Middle frontal gyrus (tissue), 1 donor: ENCODE measurements around the gene CXCL12.

ENCODE experiments used
- DNase-seq: peaks from one replicate; pipeline ENCODE4 v3.0.0-alpha.2; 2015; ENCODE audit warnings: low spot score; ENCODE audit errors: extremely low spot score

CXCL12 gene

GRCh38 chr10:44385696-44386441 lies 972 bp upstream of the CXCL12 start:
- DNase-seq: no peak

GRCh38 chr10:44384601-44385025 lies 284 bp downstream of the CXCL12 start:
- no peak for DNase-seq

DNA sequence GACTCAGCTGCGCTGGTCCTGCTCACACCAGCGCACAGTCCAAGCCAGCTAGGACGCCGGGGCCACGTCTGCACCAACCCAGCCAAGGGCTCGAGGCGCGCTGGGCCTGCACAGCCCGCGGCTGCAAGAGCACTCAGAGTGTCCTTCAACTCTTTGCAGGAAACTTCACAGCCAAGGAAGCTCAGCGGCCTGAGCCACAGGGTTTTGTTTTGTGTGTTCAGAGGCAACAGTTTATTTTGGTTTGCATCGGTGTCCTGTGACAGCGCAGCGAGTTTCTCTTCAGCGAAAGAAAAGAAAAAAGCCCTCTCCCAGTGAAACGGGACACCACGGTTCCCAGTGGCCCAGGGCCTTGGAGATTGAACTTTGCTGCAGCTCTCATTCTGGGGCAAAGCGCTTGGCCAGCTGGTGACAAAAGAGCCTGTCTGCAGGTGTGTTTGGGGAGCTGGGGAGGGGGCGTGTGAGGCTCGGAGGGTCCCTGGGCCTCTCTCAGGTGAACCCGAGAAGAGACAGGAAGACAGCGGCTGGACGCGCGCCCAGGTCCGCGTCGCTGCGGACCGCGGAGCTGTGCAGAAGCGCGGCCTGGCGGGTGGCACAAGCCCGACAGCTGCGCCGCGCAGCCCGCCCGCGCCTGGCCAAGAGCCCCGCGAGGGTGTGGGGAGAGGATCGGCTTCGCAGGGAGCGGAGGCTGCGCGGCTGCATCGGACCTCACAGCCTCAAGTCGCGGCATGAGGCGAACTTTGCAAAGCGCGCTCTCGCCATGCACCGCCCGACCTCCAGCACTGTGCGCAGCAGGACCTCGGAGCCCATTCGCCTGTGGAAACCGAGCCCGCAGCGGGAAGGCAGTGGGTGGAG lies 922 bp downstream of the CXCL12 start:
- DNase-seq: no peak

- no peak for DNase-seq
Measured at GRCh38 chr10:44382981-44383748, 1.7 kb downstream of the CXCL12 start.

DNA sequence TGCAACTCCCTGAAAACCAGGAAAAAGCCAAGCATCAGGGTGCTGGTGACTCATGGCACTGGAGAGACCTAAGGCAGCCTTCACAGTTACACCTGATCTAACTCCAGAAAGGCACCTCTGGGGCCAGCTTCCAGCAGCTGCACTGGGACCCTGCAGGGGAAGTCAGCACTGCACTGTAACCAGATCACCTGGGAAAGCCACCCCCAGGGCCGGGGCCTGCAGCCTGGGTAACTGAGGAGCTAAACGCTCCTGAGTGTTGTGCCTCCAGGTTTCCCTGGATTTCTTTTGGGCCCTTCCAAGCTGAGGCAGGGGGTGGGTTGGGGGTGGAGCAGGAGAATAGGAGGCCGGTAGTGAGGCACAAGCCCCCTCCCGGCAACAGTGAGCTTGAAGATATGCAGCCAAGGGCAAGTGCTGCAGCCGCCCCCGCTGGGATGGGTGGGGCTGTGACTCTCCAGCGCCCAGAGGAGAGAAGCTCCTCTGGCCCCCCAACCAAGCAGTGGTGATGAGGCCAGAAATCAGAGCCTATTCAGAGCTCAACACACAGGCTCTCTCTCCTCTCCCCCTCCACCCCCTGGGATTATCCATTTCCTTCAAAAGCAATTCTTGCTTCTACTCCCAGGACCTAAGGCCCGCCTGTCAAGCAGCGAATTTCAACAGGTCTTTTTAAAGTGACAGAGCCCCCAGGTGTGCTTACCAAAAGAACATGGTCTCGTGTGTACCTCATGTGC lies 2.6 kb downstream of the CXCL12 start:
- DNase-seq: no peak

GRCh38 chr10:44380829-44381600 lies 3.9 kb downstream of the CXCL12 start:
- no peak for DNase-seq

- no peak for DNase-seq
Measured at GRCh38 chr10:44379907-44380306, 5.0 kb downstream of the CXCL12 start.

DNA sequence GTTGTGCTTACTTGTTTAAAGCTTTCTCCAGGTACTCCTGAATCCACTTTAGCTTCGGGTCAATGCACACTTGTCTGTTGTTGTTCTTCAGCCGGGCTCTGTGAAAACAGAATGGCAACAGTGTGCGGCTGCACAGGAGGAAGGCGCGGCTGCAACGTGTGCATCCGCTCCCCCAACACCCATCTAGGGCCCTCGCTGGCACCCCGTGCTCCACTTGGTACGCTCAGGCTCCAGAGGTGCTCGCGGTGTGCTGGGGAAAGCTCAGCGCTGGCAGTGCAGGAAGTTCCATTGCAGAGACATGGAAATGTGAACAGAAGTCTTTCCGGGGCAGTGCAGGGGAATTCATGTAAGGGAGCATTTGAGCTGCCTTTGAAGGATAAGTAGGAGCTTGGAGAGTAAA lies 6.3 kb downstream of the CXCL12 start:
- no peak for DNase-seq

DNA sequence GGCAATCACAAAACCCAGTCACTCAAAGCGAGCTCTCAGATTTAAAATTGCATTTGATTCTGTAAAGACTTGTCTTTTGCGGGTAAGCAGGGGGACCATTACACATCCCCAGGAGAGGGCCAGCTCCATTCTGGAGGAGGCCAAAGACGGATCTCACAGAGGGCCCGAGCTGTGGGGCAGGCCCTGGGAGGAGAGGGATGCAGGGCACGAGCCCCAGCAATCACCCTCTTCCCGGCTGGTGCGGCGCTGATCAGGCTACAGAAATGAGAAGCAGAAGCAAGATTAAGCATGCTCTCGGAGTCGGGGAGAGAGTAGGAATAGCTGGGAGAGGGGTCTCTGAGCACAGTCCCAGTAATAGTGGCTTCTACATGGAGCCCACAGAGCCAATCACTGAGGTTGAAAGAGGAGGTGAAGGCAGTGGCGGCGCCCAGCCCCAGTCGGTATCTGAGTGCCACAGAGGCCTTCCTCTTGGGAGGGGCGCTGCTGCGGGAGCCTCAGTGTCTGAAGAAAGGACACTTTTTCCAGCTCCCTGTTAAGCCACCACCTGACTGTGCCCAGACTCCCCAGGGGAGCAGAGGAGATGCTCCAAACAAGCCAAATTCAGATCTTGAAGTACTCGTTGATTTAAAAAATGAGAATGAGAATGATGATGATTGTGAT lies 7.1 kb downstream of the CXCL12 start:
- DNase-seq: no peak

- DNase-seq: no peak
Measured at GRCh38 chr10:44376472-44377099, 8.3 kb downstream of the CXCL12 start.

GRCh38 chr10:44374155-44374554 lies 10.7 kb downstream of the CXCL12 start:
- DNase-seq: no peak

DNA sequence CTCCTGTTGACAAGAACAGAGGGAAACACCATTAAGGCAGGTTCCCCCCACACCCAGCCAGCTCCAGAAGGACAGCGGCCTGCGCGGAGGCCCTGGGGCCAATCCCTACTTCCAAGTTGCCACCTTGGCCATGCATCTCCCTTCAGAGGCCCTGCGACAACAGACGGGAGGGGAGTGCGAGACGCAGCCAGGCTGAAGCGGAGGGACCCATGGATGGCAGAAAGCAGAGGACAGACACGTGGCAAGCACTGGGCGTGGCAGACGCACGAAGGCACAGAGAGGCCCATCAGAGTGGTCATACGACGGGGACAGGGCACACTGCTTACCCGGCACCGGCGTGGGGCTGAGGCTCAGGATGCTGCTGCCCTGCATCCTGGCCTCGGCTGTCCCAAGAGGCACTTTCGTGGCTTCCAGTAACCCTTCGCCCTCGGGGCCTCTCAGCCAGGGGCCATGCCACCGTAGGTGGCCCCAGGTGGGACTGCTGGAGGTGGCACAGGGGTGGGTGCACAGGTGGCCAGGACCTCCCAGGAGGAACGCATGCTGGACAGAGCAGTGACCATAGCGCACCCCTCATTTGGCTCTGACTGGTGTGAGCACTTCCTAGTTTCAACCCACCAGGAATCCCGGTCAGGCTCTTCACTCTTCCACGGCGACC lies 11.4 kb downstream of the CXCL12 start:
- no peak for DNase-seq

- DNase-seq: no peak
Measured at GRCh38 chr10:44372181-44372580, 12.7 kb downstream of the CXCL12 start.

- no peak for DNase-seq
Measured at GRCh38 chr10:44370731-44371248, 14.1 kb downstream of the CXCL12 start.

DNA sequence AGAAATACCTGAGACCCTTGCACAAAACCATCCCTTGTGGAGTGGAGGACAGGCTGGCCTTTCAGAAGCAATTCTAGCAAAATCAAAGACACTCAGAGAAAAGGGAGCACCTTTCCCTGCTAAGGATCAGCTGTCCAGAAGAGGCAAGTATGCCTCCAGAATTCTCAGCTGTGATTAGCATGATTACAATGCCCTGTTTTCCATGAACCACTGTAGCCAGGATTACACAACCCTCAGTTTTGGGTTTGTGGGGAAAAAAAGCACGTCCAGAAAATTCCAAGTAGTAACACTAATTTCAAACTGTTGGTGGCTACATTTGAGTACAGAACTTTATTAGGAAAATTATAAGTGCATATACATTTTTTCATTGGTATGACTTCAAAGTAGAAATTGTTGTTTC lies 15.0 kb downstream of the CXCL12 start:
- no peak for DNase-seq

- no peak for DNase-seq
Measured at GRCh38 chr10:44369296-44369695, 15.6 kb downstream of the CXCL12 start.

- no peak for DNase-seq
Measured at GRCh38 chr10:44368637-44369036, 16.3 kb downstream of the CXCL12 start.

DNA sequence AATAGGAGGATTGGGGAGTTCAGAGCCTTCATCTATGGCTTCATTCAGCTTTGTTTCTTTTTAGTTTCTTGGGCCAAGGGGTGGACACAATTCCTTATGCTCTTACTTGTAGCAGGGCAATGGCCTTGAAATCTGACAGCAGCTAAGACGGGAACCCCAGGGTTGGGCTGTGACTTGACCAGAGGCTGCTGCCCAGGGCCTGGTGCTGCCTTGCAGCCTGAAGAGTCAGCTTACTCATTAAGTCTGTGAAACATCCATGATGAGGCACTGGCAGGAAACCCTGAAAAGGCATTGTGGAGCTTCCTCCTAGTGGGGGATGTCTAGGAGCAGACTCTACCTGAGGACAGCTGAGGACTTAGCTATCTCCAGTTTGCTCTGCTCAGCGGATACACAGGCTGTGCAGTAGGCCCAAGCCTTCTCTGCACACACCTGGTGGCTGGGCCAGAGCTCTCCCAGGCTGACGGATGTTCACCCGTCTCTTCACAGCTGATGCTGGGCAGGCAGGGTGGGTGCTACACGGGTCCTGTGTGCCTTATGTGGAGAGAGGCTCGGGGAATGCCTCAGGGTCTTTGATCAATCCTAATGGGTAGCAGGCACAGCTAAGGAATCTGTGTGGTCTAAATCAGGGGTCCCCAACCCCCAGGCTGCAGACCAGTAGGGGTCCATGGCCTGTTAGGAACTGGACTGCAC lies 17.8 kb downstream of the CXCL12 start:
- DNase-seq: no peak
